HG03354 (cell line): ENCODE results near the gene BMP6.

Experiments used
- ATAC-seq: cut with Tn5 transposase; IDR thresholded peaks from one replicate; pipeline ENCODE4 v1.9.1; 2021; ENCODE audit warnings: mild to moderate bottlenecking; ENCODE audit not compliant: unreplicated experiment, poor library complexity, severe bottlenecking

The BMP6 gene

DNA sequence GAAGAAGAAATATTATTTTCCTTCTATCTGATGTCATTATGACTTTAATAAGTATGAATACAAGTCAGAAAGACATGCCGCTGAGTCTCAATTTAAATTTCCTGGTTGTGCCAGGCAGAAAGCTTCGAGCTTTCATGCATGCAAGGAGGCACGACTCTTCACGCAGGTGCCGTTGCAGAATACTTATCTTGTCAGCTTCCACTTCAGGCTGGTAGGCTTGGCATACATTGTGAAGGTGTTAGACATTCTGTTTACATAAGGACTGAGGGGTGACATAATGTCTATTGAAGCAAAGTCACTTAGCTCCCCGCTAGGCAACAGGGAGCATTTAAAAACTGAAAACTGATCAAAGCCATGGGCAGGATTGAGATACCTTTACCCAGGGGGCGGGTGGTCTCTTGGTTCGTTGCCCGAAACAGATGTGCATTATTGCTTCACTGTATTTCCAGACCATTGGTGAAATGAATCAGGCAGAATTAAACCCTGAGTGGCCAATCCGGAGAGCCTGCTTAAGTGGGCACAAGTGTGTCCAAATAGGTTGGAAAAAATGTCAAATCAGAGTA lies 16.4 kb downstream of the BMP6 start:
- ATAC-seq, result no peak

DNA sequence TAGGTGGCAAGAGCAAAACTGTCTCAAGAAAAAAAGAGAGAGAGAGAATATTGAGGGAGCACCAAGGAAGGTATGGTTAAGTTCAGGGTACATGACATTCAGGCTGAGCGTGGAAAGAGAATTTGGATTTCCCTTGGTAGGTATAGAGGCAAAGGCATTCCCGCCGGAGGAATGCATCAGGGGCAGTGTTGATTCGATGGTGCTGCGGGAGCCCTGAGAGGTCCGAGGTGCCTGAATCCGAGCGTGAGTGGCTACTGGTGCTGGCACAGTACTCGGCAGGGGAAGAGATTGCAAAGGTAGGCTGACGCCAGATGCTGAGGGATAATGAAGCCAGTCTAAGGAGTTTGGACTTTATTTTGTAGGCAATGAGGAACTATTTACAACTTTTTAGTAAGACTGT lies 20.0 kb downstream of the BMP6 start:
- ATAC-seq, result no peak

DNA sequence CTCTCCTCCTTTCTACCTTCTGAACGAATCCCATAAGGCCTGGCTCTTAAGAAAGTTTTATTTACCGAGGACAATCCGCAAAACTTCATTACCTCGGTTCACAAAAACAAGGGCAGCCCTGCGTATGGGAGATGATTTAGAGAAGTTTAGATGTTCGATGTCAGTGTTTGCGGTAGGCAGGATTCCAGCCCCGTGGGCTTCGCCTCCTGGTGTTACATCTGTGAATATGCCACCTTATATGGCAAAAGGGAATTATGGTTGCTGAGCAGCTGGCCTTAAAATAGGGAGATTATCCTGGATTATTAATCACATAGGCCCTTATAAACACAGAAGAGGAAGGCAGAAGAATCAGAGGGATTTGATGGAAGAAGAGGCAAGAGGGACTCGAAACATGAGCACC lies 21.1 kb downstream of the BMP6 start:
- no peak for ATAC-seq

DNA sequence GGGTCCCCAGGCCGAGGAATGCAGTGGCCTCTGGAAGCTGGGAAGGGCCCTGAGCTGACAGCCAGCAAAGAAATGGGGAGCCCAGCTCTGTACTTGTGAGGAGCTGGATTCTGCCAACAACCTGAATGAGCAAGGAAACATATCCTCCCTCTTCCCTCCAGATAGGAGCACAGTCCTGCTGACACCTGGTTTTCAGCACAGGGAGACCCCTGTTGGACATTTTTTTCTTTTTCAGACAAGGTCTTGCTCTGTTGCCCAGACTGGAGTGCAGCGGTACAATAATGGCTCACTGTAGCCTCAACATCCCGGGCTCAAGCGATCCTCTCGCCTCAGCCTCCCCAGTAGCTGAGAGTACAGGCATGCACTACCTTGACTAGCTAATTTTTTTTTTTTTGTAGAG lies 21.5 kb downstream of the BMP6 start:
- no peak for ATAC-seq

DNA sequence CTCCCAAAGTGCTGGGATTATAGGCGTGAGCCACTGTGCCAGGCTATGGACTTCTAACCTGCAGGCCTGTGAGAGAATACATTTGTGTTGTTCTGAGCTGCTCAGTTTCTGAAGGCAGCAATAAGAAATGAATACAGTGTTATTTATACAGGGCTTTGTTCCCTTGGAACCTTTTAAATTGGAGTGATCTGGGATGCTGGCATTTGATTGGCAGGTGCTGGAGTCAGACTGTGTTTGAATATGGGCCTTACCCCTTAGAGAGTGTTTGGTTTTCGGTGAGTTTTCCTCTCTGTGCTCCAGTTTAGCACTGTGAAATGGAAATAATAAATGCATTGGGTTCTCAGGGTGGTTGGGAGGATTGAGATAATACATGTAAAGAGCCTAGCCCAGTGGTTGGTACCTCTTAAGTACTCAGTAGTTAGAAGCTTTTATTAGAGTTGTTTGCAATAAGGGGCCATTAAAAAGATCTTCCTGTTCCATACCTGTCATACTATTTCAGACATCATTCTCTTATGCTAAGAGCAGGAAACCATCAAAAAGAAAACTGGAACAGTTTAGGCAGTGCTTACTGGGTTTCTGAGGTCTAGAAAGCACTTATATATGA lies 22.1 kb downstream of the BMP6 start:
- ATAC-seq, result no peak

DNA sequence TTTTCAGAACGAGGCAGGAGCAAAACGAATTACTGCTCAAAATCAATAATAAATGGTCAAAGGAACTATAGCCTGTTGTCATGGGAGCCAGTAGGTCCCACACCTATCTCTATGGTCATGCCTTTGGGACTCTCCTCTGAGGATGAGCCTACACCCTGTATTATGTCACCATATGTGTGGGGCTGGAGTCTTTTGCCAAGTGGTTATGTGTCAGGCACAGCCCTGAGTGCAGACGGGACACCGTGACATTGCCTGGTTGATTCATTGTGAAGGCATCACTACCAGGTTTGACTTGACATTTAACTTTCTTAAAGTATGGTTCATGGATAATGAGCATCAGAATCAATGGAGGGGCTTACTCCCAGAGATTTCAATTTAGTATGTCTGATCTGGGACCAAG lies 23.6 kb downstream of the BMP6 start:
- ATAC-seq, result no peak

DNA sequence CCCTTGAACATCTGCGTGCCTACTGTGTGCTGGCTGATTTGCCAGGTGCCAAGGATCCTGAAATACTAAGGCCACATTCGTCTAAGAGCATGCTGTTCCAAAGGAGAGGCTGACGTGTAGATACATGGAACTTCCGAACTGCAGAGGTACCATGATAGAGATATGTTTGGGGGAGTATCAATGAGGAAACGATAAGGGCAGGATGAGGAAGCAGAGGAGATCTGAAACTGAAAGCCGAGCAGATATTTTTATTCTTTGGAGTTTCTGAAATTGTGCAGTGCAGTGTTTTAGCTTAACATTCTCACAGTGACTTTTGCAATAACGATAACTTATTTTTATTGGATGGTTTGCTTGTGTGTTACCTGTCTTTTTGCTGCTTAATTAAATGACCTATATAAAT lies 24.3 kb downstream of the BMP6 start:
- no peak for ATAC-seq

DNA sequence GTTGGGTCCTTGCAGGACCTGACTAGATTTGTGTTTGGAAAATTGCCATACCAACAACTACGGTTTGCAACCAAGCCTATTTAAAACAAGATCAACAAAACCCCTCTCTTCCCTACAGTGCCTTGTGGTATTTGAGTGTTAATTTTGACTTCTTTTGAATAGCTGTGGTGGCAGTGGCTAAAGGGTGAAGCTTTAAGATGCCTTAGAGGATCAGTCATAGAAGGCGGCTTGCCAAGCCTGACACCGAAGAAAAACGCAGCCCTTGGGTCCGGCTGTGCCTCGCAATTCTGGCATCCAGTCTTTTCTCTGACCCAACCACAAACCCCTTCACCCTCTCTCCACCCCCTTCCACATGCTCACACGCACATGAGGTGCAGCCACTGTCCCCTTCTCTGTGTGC lies 32.6 kb downstream of the BMP6 start:
- no peak for ATAC-seq

DNA sequence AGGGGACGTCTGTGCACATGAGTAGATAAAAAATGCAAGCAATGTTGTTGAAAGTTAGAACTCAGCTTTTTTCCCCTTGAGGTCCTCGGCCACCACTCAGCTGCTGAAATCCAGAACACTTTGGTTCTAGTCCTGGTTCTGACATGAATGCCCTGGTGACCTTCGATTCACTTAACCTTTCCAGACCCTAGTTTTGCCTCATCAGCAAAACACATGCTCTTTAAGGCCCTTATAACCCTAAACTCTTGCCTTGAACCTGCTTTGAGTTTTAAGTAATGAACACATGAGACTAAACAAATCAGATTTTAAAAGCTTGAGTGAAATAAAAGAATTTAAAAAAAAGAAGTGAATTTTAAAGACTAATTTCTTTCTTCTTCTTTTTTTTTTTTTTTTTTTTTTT lies 33.4 kb downstream of the BMP6 start:
- no peak for ATAC-seq

DNA sequence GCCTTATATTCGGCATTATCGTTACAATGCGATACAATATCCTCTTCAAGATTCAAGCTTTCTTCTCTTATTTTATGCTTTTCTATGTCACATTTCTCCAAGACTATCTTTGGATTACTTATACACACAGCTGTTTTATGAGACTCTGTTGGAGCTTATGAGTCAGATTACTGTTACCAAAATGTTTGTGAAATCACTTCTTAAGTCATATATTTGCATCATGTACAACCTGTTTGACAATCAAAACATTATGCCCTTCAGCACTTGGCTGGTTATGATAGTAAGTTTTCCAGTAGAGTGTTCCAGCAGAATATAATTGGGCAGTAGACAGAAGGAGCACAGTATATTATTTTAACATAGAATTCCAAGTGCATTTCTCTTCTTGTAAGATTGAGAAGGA lies 35.2 kb downstream of the BMP6 start:
- no peak for ATAC-seq

DNA sequence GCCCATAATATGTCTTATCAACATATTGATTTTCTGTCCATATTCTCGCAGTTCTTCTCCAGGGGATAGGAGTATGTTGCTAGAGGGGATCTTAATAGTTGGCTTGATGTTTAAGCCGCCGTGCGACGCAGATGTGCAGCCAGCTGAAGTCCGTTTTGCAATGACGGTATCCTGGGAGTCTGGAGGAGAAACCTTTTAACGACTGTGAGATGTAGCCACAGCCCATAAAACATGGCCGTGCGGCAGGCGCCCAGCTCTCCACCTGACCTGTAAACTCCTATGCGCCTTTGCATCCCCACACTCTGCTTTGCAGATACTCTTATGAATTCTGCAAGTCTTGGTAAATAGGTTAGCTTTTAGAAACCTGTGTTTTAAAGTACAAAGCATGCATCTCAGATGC lies 36.9 kb downstream of the BMP6 start:
- ATAC-seq, result no peak

DNA sequence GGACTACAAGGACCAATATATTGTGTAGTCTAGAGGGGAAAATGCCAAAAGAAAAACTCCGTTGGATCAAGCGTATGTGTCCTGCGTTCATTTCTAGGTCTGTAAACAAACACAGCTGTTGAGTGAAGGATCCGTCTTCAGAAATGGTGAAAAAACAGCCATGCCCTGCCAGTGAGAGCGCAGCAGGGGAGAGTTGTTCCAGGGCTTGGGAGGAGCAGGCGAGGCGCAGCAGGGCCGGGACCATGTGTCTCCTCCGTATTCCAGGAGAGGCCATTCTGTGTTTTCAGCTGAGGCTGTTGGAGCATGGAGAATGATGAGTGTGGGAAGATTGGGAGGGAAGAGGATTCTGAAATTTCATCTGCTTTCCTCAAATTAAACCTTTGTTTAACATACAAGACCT lies 38.0 kb downstream of the BMP6 start:
- ATAC-seq, result no peak

DNA sequence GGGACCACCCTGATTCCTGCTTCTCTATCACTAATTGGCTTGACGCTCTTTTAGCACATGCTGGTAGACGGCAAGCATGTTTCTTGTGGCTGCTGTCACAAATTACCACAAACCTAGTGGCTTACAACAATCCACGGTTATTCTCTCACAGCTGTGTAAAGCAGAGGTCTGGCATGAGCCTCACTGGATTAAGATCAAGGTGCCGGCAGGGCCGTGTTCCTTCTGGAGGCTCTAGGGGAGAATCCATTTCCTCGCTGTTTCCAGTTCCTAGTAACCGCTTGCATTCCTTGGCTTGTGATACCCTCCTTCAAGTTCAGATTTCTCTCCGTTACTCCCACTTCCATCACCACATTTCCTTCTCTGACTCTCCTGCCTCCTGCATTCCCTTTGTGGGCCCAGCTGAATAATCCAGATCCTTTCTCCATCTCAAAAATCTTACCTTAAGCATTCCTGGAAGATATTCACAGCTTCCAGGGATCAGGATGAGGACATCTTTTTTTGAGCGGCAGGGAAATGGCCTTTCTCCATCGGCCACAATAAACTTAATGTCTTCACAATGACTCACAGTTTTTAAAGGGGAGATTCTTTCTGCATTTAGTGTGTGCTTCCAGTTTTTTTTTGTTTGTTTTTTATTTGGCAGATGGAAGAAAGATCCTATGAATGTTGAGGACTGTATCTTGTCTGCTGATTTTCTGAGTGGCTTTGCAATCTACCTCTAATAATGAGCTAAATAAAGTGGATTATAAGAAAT lies 39.9 kb downstream of the BMP6 start:
- no peak for ATAC-seq

DNA sequence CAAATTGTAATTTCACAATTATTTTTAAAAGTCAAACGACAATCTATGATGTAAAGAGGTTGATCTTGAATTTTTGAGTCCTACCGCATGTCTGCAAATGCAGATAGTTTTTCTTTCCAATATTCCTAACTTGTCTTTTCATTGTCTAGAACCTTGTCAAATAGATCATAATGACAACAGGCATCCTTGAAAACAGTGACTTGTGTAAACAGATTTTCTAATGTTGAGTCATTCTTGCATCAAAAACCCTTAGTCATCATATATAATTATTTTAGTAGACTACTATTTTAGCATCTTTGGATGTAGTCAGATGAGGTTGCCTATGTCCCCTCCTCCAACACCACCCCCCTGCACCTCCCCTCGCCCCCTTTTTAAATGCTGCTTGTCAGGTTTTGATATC lies 43.8 kb downstream of the BMP6 start:
- no peak for ATAC-seq

DNA sequence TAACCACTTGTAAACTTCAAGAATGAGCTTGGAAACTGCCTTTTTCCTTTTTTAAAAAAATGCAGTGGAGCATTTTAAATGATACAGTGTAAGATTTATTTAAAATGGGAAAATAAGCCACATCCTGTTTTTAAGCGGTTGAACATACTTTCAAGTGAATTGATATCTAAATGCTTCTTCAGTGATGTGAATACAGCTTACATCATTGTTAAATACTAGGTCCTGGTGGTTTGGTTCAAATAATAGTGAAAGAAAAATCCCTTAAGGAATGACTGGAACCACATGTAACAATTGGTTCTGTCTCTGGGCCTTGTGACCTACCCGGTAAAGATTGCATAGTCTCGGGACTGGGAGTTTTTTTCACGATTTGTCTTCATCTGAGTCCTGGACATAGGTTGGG lies 44.2 kb downstream of the BMP6 start:
- ATAC-seq, result no peak

DNA sequence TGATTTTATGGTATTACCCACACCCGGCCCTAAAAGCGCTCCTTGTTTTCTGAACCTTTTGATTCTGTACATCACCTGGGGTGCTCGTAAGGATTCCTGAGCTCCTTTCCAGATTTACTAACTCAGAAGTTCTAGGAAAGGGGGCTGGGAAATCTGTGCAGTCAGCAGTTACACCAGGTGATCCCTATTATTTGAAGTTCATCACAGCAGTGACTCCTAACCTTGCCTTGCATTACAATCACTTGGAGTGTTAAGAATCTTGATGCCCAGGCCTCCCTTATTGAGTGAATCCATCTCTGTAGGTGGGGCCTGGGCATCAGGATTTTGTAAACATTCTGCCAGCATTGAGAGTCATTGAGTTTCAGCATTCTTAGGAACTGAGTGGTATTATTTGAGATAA lies 44.7 kb downstream of the BMP6 start:
- no peak for ATAC-seq

DNA sequence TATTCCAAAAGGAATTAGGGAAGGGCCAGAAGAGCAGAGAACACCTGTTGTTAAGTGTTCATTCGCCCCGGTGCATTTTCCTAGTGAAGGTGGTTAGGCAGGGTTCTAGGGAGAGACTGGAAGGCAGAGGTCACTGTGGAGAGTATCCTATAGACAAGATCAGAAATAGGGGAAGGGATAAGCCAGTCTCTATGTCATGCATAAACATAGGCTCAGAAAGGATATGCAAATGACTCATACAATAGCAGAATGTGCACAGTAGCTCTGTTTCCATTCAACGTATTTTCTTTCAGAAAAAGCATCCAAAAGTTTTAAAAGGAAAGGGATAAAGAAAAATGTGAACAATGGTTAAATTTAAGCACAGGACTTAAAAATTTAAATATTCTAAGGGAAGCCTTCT lies 47.4 kb downstream of the BMP6 start:
- ATAC-seq, result no peak

DNA sequence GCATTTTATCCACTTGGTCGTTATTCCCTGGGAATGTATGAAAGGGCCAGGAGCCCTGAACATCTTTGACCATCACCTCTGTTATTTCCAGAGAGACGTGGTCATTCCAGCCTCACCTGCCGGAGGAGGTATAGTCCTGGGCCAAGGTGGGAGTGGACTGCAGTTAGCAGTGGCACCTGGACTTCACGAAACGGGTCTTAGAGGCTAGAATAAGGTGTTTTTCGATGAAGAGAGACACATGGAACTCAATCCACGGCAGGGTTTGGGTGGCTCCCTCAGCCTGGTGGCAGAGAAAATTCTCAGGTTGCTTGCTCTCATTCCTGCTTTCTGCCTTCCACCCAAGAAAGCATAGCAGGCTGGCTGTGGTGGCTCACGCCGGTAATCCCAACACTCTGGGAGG lies 48.0 kb downstream of the BMP6 start:
- no peak for ATAC-seq

DNA sequence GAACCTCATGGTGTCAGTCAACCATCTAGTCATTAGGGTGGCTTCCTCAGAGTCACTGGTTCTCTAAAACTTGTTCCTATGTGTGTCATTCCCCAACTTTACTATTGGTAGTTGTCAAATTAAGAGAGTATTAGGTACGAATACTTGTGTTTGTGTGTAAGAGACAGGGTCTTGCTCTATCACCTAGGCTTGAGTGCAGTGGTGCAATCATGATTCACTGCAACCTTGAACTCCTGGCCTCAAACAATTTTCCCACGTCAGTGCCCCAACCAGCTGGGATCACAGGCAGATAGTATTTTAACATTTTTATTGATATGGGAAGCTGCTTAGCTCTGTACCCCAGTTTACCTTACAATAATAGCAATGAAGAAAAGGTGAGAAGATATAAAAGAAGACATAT lies 50.6 kb downstream of the BMP6 start:
- no peak for ATAC-seq

DNA sequence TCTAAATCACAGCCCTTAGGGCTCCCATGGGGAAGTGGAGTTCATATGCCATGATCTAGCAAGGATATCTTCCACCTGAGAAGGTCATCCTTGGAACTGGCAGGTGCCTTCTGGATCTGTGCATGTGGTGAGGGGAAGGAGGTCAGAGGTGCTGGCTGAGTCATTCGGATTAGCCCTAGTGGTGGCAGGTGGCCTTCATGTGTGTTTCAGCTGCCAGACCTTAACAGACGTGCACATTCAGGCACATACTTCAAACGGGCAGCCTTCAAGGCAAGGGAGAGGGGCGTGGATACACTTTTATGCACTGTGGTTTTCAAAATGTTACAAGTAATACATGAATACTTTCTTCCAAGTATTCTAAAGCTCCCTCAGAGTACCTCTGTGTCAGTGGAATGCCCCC lies 51.2 kb downstream of the BMP6 start:
- no peak for ATAC-seq

DNA sequence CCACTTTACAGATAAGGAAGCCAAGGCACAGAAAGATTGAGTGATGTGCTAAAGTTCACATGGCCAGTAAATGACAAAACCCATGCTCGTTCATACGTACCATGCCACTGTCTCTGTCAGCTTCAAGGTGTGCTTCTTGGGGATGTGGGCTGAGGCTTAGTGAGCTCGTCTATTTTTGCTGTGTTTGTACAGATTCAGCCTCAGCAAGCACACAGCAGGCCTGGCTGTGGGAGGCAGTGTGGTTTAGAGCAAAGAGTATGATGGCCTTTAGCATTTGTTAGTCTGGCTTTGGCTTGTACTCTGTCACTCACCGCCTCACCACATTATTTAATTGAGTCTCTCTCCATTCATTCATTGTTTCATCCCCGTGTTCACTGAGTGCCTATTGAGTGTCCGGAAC lies 55.3 kb downstream of the BMP6 start:
- no peak for ATAC-seq

DNA sequence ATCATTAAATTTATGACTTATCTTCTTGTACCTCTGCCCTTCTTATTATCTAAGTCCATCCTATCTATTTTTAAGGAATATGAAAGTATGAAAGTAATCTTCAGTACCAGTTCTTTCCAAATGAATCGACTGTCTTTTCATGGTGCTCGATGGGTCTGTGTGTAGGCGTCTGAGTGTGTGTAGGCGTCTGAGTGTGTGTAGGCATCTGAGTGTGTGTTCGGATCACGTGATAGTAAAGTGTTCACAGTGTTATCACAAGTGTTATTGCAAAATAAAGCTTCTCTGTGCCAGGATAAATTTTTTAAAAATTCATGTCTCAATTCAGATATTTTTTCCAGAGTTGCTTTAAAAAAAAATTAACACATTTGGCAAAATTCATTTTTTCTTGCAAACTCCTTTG lies 58.3 kb downstream of the BMP6 start:
- ATAC-seq, result no peak
